B cell (primary cell): ENCODE results near the gene CCDC134. TPM values are rescaled to one million over a fixed set of nuclear protein-coding genes. Genes with fewer than 3 reads are reported as not detected.

Experiments
- ATAC-seq: fragments of 200-7000 bp; cut with Tn5 transposase; one replicate; pipeline ENCODE4 v1.10.0; 2021; ENCODE audit warnings: low read depth, mild to moderate bottlenecking, moderate number of reproducible peaks, moderate library complexity
- CTCF ChIA-PET: fragments of 350-600 bp; sonication (Branson Sonifier 250); formaldehyde crosslinking; loops from one replicate; lab custom pipeline; 2021; ENCODE audit warnings: antibody characterized with exemption, inconsistent platforms; lab: Charles Lee
- POLR2A ChIA-PET: fragments of 350-600 bp; sonication (Branson Sonifier 250); formaldehyde crosslinking; loops from one replicate; lab custom pipeline; 2021; ENCODE audit warnings: antibody characterized with exemption; lab: Charles Lee
- DNase-seq: peaks from one replicate; pipeline ENCODE4 v3.0.0; 2013
- H2AFZ ChIP-seq: 2 replicates; pipeline ENCODE4 v1.6.1; 2012; ENCODE audit warnings: mild to moderate bottlenecking, low read depth, low read length; ENCODE audit not compliant: insufficient read depth, poor library complexity, severe bottlenecking
- H3K27ac ChIP-seq, 2 donors: 1 replicate in 1 of 2; 2 replicates in 1 of 2; pipeline ENCODE4 v1.5.1; 2012 to 2013; ENCODE audit warnings: low read length in 2 of 2, mild to moderate bottlenecking in 2 of 2, moderate library complexity in 1 of 2
- H3K27me3 ChIP-seq, 4 experiments: fragments of 200-600 bp in 1 of 4; sonication (generic) in 1 of 4; replicated peaks in 1 of 4; 1 replicate in 2 of 4; 2 replicates in 2 of 4; pipeline versions ENCODE4 v1.6.1 to v1.7.0; 2013 to 2016; ENCODE audit warnings: low read length in 3 of 4, mild to moderate bottlenecking in 2 of 4, mixed read lengths in 1 of 4, moderate library complexity in 1 of 4; ENCODE audit not compliant: insufficient read depth in 4 of 4, control insufficient read depth in 3 of 4; ENCODE audit errors: control extremely low read depth in 1 of 4
- H3K36me3 ChIP-seq, 2 experiments: replicated peaks in 1 of 2; 1 replicate in 1 of 2; 2 replicates in 1 of 2; pipeline versions ENCODE4 v1.6.1 to v1.7.1; 2013; ENCODE audit warnings: low read length in 1 of 2; ENCODE audit not compliant: insufficient read depth in 2 of 2, control insufficient read depth in 1 of 2; ENCODE audit errors: control extremely low read depth in 1 of 2, extremely low read depth in 1 of 2
- H3K4me1 ChIP-seq, 2 donors: fragments of 200-600 bp in 1 of 2; sonication (generic) in 1 of 2; 1 replicate in 1 of 2; 2 replicates in 1 of 2; pipeline versions ENCODE4 v1.5.1 to v1.6.1; 2013 to 2017; ENCODE audit warnings: low read length in 2 of 2; ENCODE audit not compliant: control insufficient read depth in 2 of 2, insufficient read depth in 2 of 2
- H3K4me2 ChIP-seq: replicated peaks from 2 replicates; pipeline ENCODE3; 2012; ENCODE audit warnings: mild to moderate bottlenecking, low read depth, low read length; ENCODE audit not compliant: poor library complexity, severe bottlenecking
- H3K4me3 ChIP-seq, 5 experiments: fragments of 200-600 bp in 1 of 5; sonication (generic) in 1 of 5; 1 replicate in 3 of 5; 2 replicates in 2 of 5; pipeline versions ENCODE4 v1.5.1 to v1.7.0; 2011 to 2016; ENCODE audit warnings: low read length in 4 of 5, mild to moderate bottlenecking in 4 of 5, low read depth in 2 of 5, control low read depth in 1 of 5, moderate library complexity in 1 of 5; ENCODE audit not compliant: insufficient read depth in 1 of 5; ENCODE audit errors: control extremely low read depth in 1 of 5, extremely low read depth in 1 of 5
- H3K79me2 ChIP-seq: fragments of 200-600 bp; sonication (generic); one replicate; pipeline ENCODE4 v1.6.0; 2016; ENCODE audit warnings: low read length; ENCODE audit not compliant: control insufficient read depth, insufficient read depth
- H3K9ac ChIP-seq: fragments of 200-600 bp; sonication (generic); 2 replicates; pipeline ENCODE4 v1.6.1; 2017; ENCODE audit warnings: mild to moderate bottlenecking, low read length, moderate library complexity
- H3K9me3 ChIP-seq, 3 donors: one replicate each; pipeline versions ENCODE4 v1.6.1 to v1.7.1; 2013; ENCODE audit warnings: low read length in 2 of 3; ENCODE audit not compliant: control insufficient read depth in 2 of 3, insufficient read depth in 1 of 3; ENCODE audit errors: control extremely low read depth in 1 of 3
- H4K20me1 ChIP-seq: 2 replicates; pipeline ENCODE4 v1.6.0; 2012; ENCODE audit warnings: mild to moderate bottlenecking, low read length; ENCODE audit not compliant: insufficient read depth, control insufficient read depth, poor library complexity, severe bottlenecking
- H3K27ac Mint-ChIP-seq: one replicate; pipeline ENCODE4 v1.8.0; 2021; ENCODE audit warnings: mixed read lengths
- H3K27me3 Mint-ChIP-seq: one replicate; pipeline ENCODE4 v1.8.0; 2021; ENCODE audit warnings: mixed read lengths
- H3K4me1 Mint-ChIP-seq: one replicate; pipeline ENCODE4 v1.8.0; 2021; ENCODE audit warnings: mixed read lengths
- H3K4me3 Mint-ChIP-seq: one replicate; pipeline ENCODE4 v1.8.0; 2021; ENCODE audit warnings: mixed read lengths
- H3K9me3 Mint-ChIP-seq: one replicate; pipeline ENCODE4 v1.8.0; 2022; ENCODE audit warnings: mixed read lengths; ENCODE audit not compliant: insufficient read depth
- EZH2 ChIP-seq: IDR thresholded peaks from 2 replicates; pipeline ENCODE4 v1.6.1; 2012; ENCODE audit warnings: borderline replicate concordance, low read depth, mild to moderate bottlenecking, moderate library complexity, low read length; ENCODE audit not compliant: insufficient read depth, poor library complexity, severe bottlenecking
- WGBS: methylation state at CpG from one replicate; pipeline ENCODE4 v1.1.5; 2013; ENCODE audit warnings: missing lambda C conversion rate; ENCODE audit not compliant: insufficient coverage; 5-methylcytosine and 5-hydroxymethylcytosine counted together
- intact Hi-C: fragments of 100-400 bp; cut with micrococcal nuclease; formaldehyde crosslinking; loops from one replicate; pipeline ENCODE4 v1.10.0; 2022
- polyA plus RNA-seq: library from polyadenylated mRNA; depleted of rRNA; stranded (reverse); fragments of >200 nt; gene quantifications from 2 replicates; pipeline ENCODE4 v1.2.3, GENCODE V29; 2012
- total RNA-seq, 2 donors: library from RNA; stranded (reverse); fragments of 120-200 nt in 1 of 2; gene quantifications; 1 replicate in 1 of 2; 2 replicates in 1 of 2; pipeline versions ENCODE4 v1.2.3 to v1.2.4, GENCODE V29; 2013 to 2022
- TF ChIP-seq, protein P1 (sequence below): fragments of 200-600 bp; IDR thresholded peaks from one replicate; pipeline ENCODE4 v1.8.0; 2022; ENCODE audit warnings: antibody characterized with exemption, mild to moderate bottlenecking

CCDC134 gene
- total and polyA plus RNA-seq, 2 donors (not counting 1 experiment from before 2014, with no cell fraction given), result 4.4 to 18.1 TPM

DNA sequence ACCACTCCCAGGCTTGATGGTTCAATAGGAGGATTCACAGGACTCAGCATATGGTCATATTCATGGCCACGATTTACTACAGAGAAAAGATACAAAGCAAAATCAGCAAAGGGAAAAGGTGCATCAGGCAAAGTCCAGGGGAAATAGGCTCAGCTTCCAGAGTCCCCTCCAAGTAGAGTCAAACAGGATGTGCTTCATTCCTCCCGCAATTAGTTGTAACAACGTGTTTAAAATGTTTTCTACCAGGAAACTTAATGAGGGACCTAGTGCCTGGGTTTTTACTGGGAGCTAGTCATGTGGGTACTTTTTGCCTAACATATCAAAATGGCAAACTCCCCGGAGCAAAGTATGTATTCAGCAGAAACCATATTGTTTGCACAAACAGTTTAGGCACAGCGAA, 17.5 kb downstream of the CCDC134 start:
- intact Hi-C loops, result no loop called here
- POLR2A ChIA-PET, result interaction anchor here (0.6 kb wide), 1 partner anchor 108 kb away, joined by 3 read pairs; the partner anchor contains the start of gene TNFRSF13C

DNA sequence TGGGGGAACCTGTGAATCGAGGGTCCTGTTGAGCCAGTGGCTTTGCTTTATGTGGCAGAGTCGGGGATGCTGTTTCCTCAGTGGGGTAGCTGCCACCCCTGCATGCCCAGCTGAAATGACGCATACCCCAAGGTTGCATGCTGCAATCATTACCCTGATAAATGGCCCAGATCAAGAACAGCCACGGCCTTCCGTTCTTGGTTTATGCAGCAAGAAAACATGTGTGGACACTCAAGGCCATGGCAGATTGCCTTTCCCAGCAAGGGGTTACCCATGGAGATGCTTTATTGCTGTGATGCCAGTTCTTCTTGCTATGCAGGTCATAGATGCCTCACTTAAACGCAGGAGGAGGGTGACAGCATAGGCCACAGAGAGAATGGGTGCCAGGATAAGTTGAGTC, 18.1 kb downstream of the CCDC134 start:
- no peak for ATAC-seq
- Histone ChIP-seq H3K36me3 (peaks cover 0 to 27% of the 10 kb centered on the region in 2 experiments), H3K9ac (no peak overlapping the region), H3K27me3 (no peaks in the 10 kb centered on the region), H2AFZ (no peak overlapping the region), H3K27ac (no peak overlapping the region), H3K4me3 (no peak overlapping the region), H3K4me1 (no peaks in the 10 kb centered on the region), H3K9me3 (no peaks in the 10 kb centered on the region), H3K79me2 (no peaks in the 10 kb centered on the region), H3K4me2 (no peak overlapping the region), H4K20me1 (no peaks in the 10 kb centered on the region)
- CTCF ChIA-PET, result interaction anchor here (1.2 to 1.7 kb wide), 3 partner anchors 122 to 125 kb away, joined by 4 to 7 read pairs (median 4); no protein-coding TSS in a partner anchor
- H3K9me3 Mint-ChIP-seq, result no peaks in the 10 kb centered on the region
- H3K4me3 Mint-ChIP-seq, result no peak overlapping the region
- H3K27me3 Mint-ChIP-seq, result no peaks in the 10 kb centered on the region
- 90% methylated on average over 5 of the region's 6 CpGs for WGBS
- intact Hi-C loops, result no loop called here
- no peak for DNase-seq
- H3K4me1 Mint-ChIP-seq, result peaks cover 5% of the 10 kb centered on the region
- TF ChIP-seq, protein P1, sequence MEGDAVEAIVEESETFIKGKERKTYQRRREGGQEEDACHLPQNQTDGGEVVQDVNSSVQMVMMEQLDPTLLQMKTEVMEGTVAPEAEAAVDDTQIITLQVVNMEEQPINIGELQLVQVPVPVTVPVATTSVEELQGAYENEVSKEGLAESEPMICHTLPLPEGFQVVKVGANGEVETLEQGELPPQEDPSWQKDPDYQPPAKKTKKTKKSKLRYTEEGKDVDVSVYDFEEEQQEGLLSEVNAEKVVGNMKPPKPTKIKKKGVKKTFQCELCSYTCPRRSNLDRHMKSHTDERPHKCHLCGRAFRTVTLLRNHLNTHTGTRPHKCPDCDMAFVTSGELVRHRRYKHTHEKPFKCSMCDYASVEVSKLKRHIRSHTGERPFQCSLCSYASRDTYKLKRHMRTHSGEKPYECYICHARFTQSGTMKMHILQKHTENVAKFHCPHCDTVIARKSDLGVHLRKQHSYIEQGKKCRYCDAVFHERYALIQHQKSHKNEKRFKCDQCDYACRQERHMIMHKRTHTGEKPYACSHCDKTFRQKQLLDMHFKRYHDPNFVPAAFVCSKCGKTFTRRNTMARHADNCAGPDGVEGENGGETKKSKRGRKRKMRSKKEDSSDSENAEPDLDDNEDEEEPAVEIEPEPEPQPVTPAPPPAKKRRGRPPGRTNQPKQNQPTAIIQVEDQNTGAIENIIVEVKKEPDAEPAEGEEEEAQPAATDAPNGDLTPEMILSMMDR, result no peak
- TF ChIP-seq EZH2, result no peak
- POLR2A ChIA-PET, result interaction anchor here (0.6 kb wide), 1 partner anchor 108 kb away, joined by 3 read pairs; the partner anchor contains the start of gene TNFRSF13C
- no peak overlapping the region for H3K27ac Mint-ChIP-seq

More for the DNA sequence above, 17.5 kb downstream of the CCDC134 start:
- Histone ChIP-seq H4K20me1 (no peaks in the 10 kb centered on the region), H3K9ac (no peak overlapping the region), H3K36me3 (peaks cover 0 to 27% of the 10 kb centered on the region in 2 experiments), H3K27ac (no peak overlapping the region), H3K79me2 (peaks cover 4% of the 10 kb centered on the region), H3K9me3 (no peaks in the 10 kb centered on the region), H2AFZ (no peak overlapping the region), H3K4me2 (no peak overlapping the region), H3K4me3 (no peak overlapping the region), H3K4me1 (no peaks in the 10 kb centered on the region), H3K27me3 (no peaks in the 10 kb centered on the region)
- 90% methylated on average over 5 of the region's 5 CpGs for WGBS
- Mint-ChIP-seq H3K27ac (no peak overlapping the region), H3K9me3 (no peaks in the 10 kb centered on the region), H3K4me3 (no peak overlapping the region), H3K27me3 (no peaks in the 10 kb centered on the region), H3K4me1 (peaks cover 5% of the 10 kb centered on the region)
- no peak for DNase-seq
- no peak for ATAC-seq
- CTCF ChIA-PET, result interaction anchor here (1.2 to 1.7 kb wide), 3 partner anchors 121 to 125 kb away, joined by 4 to 7 read pairs (median 4); no protein-coding TSS in a partner anchor
- TF ChIP-seq EZH2, result no peak
- TF ChIP-seq, protein P1, result no peak
